HCT116 (cell line): Measurements from ENCODE around the gene GCNT1. TPM values are rescaled to one million over a fixed set of nuclear protein-coding genes. Genes with fewer than 3 reads are reported as not detected.

Experiments
- ATAC-seq: fragments of 200-7000 bp; cut with Tn5 transposase; 2 replicates; pipeline ENCODE4 v1.9.1; 2020; ENCODE audit warnings: mild to moderate bottlenecking, moderate library complexity
- BruUV-seq: library from RNA; stranded (reverse); fragments of 400-500 nt; replicated peaks from 2 replicates; lab custom pipeline; 2021; lab: Mats Ljungman, UMichigan
- CTCF ChIA-PET: fragments of 300-600 bp; sonication (Branson Sonifier 250); formaldehyde crosslinking; loops from one replicate; lab custom pipeline; 2021; ENCODE audit warnings: antibody characterized with exemption; lab: Charles Lee
- POLR2A ChIA-PET: fragments of 300-600, 350-600 bp; sonication (Branson Sonifier 250); formaldehyde crosslinking; loops from one replicate; lab custom pipeline; 2021; ENCODE audit warnings: antibody characterized with exemption; lab: Charles Lee
- RAD21 ChIA-PET, 2 experiments: fragments of 300-600 bp; sonication (Branson Sonifier 250); formaldehyde crosslinking; loops; one replicate each; lab custom pipeline; 2023; ENCODE audit warnings: low total read pairs in 2 of 2; ENCODE audit not compliant: uncharacterized antibody in 2 of 2, unreplicated experiment in 2 of 2, low non-redundant PET in 1 of 2; lab: Charles Lee
- DNase-seq: peaks from one replicate; pipeline ENCODE4 v3.0.0-alpha.2; 2010; ENCODE audit warnings: low read depth, low spot score
- H2AFZ ChIP-seq: fragments of 200-600 bp; shearing (Covaris generic), sonication (generic); 2 replicates; pipeline ENCODE4 v1.6.1; 2017; ENCODE audit warnings: low read depth, mixed run types, mixed read lengths, antibody characterized with exemption, low read length; ENCODE audit not compliant: poor library complexity, severe bottlenecking
- H3K27ac ChIP-seq: 2 replicates; pipeline ENCODE4 v1.5.1; 2012; ENCODE audit warnings: low read depth, low read length
- H3K27me3 ChIP-seq: fragments of 200-600 bp; sonication (generic); 2 replicates; pipeline ENCODE4 v1.6.1; 2016; ENCODE audit warnings: mixed run types, low read length, mixed read lengths; ENCODE audit not compliant: insufficient read depth
- H3K36me3 ChIP-seq, 2 experiments: fragments of 200-500 bp in 1 of 2; fragments of 200-600 bp in 1 of 2; sonication (Bioruptor generic) in 1 of 2; sonication (generic) in 1 of 2; 2 replicates each; pipeline versions ENCODE4 v1.5.1 to v1.6.1; 2014 to 2016; ENCODE audit warnings: low read length in 2 of 2, inconsistent platforms in 1 of 2, mixed read lengths in 1 of 2, mixed run types in 1 of 2; ENCODE audit not compliant: insufficient read depth in 2 of 2, control insufficient read depth in 1 of 2
- H3K4me1 ChIP-seq, 2 experiments: fragments of 200-600 bp in 1 of 2; sonication (generic) in 1 of 2; 2 replicates each; pipeline versions ENCODE4 v1.5.1 to v1.6.1; 2012 to 2017; ENCODE audit warnings: low read length in 2 of 2, inconsistent platforms in 1 of 2, mild to moderate bottlenecking in 1 of 2, mixed read lengths in 1 of 2, mixed run types in 1 of 2, moderate library complexity in 1 of 2; ENCODE audit not compliant: insufficient read depth in 2 of 2, control insufficient read depth in 1 of 2
- H3K4me2 ChIP-seq: fragments of 200-600 bp; sonication (generic); 2 replicates; pipeline ENCODE4 v1.6.1; 2017; ENCODE audit warnings: mixed run types, low read length, mixed read lengths
- H3K4me3 ChIP-seq, 2 experiments: fragments of 200-600 bp in 1 of 2; sonication (generic) in 1 of 2; replicated peaks in 1 of 2; 2 replicates each; pipeline ENCODE4 v1.5.1; 2011 to 2016; ENCODE audit warnings: low read length in 2 of 2, control low read depth in 1 of 2, low read depth in 1 of 2, mild to moderate bottlenecking in 1 of 2, mixed read lengths in 1 of 2, mixed run types in 1 of 2
- H3K79me2 ChIP-seq: fragments of 200-600 bp; sonication (generic); 2 replicates; pipeline ENCODE4 v1.6.1; 2017; ENCODE audit warnings: mild to moderate bottlenecking, mixed run types, low read length, moderate library complexity, mixed read lengths; ENCODE audit not compliant: insufficient read depth
- H3K9ac ChIP-seq: fragments of 200-600 bp; sonication (generic); 2 replicates; pipeline ENCODE4 v1.6.1; 2016; ENCODE audit warnings: low read length, mixed read lengths
- H3K9me2 ChIP-seq: fragments of 200-600 bp; sonication (generic), shearing (Covaris generic); 2 replicates; pipeline ENCODE4 v1.6.1; 2017; ENCODE audit warnings: mixed run types, mild to moderate bottlenecking, moderate library complexity; ENCODE audit not compliant: insufficient read depth
- H3K9me3 ChIP-seq, 2 experiments: fragments of 200-500 bp in 1 of 2; fragments of 200-600 bp in 1 of 2; sonication (Bioruptor generic) in 1 of 2; sonication (generic) in 1 of 2; 2 replicates each; pipeline ENCODE4 v1.6.1; 2014 to 2017; ENCODE audit warnings: low read length in 2 of 2, mixed read lengths in 2 of 2, inconsistent platforms in 1 of 2, low read depth in 1 of 2, mild to moderate bottlenecking in 1 of 2, mixed run types in 1 of 2, moderate library complexity in 1 of 2; ENCODE audit not compliant: control insufficient read depth in 1 of 2, insufficient read depth in 1 of 2
- H4K20me1 ChIP-seq: fragments of 200-600 bp; sonication (generic), shearing (Covaris generic); 2 replicates; pipeline ENCODE4 v1.6.1; 2017; ENCODE audit warnings: mixed run types, mild to moderate bottlenecking, moderate library complexity; ENCODE audit not compliant: insufficient read depth
- ATF3 ChIP-seq: IDR thresholded peaks from 2 replicates; pipeline ENCODE4 v1.6.1; 2012
- EGR1 ChIP-seq: IDR thresholded peaks from 2 replicates; pipeline ENCODE4 v1.6.1; 2012; ENCODE audit warnings: low read depth
- ELF1 ChIP-seq: IDR thresholded peaks from 2 replicates; pipeline ENCODE4 v1.6.1; 2012; ENCODE audit warnings: low read depth, borderline replicate concordance
- EZH2 ChIP-seq: fragments of 200-600 bp; sonication (generic); IDR thresholded peaks from 2 replicates; pipeline ENCODE4 v1.6.1; 2017; ENCODE audit warnings: antibody characterized with exemption, mixed run types
- EZH2phosphoT487 ChIP-seq: fragments of 200-600 bp; IDR thresholded peaks from 2 replicates; pipeline ENCODE4 v1.6.1; 2018; ENCODE audit warnings: antibody characterized with exemption, borderline replicate concordance
- FOSL1 ChIP-seq: IDR thresholded peaks from 2 replicates; pipeline ENCODE4 v1.6.1; 2012; ENCODE audit warnings: low read depth
- MAX ChIP-seq: IDR thresholded peaks from 2 replicates; pipeline ENCODE4 v1.6.1; 2012
- REST ChIP-seq: IDR thresholded peaks from 2 replicates; pipeline ENCODE4 v1.6.1; 2012; ENCODE audit warnings: low read depth
- SIN3A ChIP-seq: IDR thresholded peaks from 2 replicates; pipeline ENCODE4 v1.6.1; 2012; ENCODE audit warnings: low read depth
- SP1 ChIP-seq: IDR thresholded peaks from 2 replicates; pipeline ENCODE4 v1.6.1; 2012; ENCODE audit warnings: low read depth
- YY1 ChIP-seq: IDR thresholded peaks from 2 replicates; pipeline ENCODE4 v1.6.1; 2011; ENCODE audit warnings: low read length, low read depth, moderate library complexity, mild to moderate bottlenecking; ENCODE audit not compliant: insufficient replicate concordance; ENCODE audit errors: extremely low read depth
- intact Hi-C: fragments of 100-400 bp; cut with micrococcal nuclease; formaldehyde crosslinking; loops from 2 replicates; pipeline ENCODE4 v1.10.0; 2022
- total RNA-seq: library from RNA; stranded (reverse); gene quantifications from one replicate; pipeline ENCODE4 v1.2.1, GENCODE V29; 2021; ENCODE audit not compliant: unreplicated experiment

GCNT1 gene
- total RNA-seq, 1 experiment from 2014 or later = 5.8 TPM

GRCh38 chr9:76463211-76463610 lies 4.2 kb downstream of the GCNT1 start:
- Histone ChIP-seq H3K27me3 (no peaks in the 10 kb centered on the region), H3K9me3 (no peaks in the 10 kb centered on the region), H3K4me2 (no peak overlapping the region), H2AFZ (no peak overlapping the region), H3K9me2 (no peaks in the 10 kb centered on the region), H3K9ac (no peak overlapping the region), H3K79me2 (no peaks in the 10 kb centered on the region), H3K27ac (no peak overlapping the region), H3K4me3 (no peak overlapping the region), H3K4me1 (peaks cover 10 to 18% of the 10 kb centered on the region in 2 experiments; a peak in 3 of 4 replicates)
- ATAC-seq (no peak), DNase-seq (no peak)
- intact Hi-C loops = no loop called here
- ChIA-PET CTCF (no interaction called here), POLR2A (no interaction called here)
- BruUV-seq = no TSS peak
- TF ChIP-seq YY1 (no peak), EZH2phosphoT487 (no peak), REST (no peak), ELF1 (no peak), SP1 (no peak), SIN3A (no peak), EZH2 (no peak), FOSL1 (no peak), MAX (no peak), ATF3 (no peak), EGR1 (no peak)
- TF ChIP-seq, all 23 proteins: peak for 0
- Histone ChIP-seq H4K20me1 (no peaks in the 10 kb centered on the region), H3K36me3 (no peaks in the 10 kb centered on the region)
- RAD21 ChIA-PET = no interaction called here
